ENCODE data around the gene NOBOX. TPM values are rescaled to one million over a fixed set of nuclear protein-coding genes. Genes with fewer than 3 reads are reported as not detected.

Gene NOBOX
- total and polyA plus RNA-seq, 2 experiments from 2014 or later = not detected

DNA sequence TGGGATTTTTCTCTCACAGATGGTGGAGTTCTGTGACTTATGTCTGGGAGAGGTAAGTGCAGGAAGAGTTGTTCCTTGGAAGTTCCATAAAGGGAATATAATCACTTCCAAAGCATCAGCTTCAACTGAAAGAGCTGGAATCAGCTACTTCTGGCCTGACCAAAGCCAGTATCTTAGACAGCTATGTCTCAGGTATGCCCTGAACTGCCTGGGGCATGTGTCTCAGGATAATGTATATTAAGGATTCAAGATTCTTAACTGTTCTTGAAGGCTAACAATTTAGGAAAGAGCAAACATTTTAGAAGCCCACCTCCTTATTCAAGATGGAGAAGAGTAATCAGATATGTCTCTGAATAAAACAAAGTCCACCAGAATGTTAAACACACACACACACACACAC, 12.4 kb upstream of the NOBOX start:
- no peak overlapping the region for H3K27ac ChIP-seq
- no peak for DNase-seq (ENCODE audit: low read depth in 1 of 2, low spot score in 1 of 2)
- no peaks in the 10 kb centered on the region for H3K9me3 ChIP-seq (ENCODE audit: low read depth)
- H3K36me3 ChIP-seq = no peaks in the 10 kb centered on the region
- TF ChIP-seq, protein P1, sequence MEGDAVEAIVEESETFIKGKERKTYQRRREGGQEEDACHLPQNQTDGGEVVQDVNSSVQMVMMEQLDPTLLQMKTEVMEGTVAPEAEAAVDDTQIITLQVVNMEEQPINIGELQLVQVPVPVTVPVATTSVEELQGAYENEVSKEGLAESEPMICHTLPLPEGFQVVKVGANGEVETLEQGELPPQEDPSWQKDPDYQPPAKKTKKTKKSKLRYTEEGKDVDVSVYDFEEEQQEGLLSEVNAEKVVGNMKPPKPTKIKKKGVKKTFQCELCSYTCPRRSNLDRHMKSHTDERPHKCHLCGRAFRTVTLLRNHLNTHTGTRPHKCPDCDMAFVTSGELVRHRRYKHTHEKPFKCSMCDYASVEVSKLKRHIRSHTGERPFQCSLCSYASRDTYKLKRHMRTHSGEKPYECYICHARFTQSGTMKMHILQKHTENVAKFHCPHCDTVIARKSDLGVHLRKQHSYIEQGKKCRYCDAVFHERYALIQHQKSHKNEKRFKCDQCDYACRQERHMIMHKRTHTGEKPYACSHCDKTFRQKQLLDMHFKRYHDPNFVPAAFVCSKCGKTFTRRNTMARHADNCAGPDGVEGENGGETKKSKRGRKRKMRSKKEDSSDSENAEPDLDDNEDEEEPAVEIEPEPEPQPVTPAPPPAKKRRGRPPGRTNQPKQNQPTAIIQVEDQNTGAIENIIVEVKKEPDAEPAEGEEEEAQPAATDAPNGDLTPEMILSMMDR (IDR thresholded peaks at IDR 0.05; ENCODE audit: low read depth, low read length) = no peak
- H3K27me3 ChIP-seq = no peaks in the 10 kb centered on the region
- H3K4me1 ChIP-seq (ENCODE audit: low read depth) = no peaks in the 10 kb centered on the region
- no peak overlapping the region for H3K4me3 ChIP-seq

DNA sequence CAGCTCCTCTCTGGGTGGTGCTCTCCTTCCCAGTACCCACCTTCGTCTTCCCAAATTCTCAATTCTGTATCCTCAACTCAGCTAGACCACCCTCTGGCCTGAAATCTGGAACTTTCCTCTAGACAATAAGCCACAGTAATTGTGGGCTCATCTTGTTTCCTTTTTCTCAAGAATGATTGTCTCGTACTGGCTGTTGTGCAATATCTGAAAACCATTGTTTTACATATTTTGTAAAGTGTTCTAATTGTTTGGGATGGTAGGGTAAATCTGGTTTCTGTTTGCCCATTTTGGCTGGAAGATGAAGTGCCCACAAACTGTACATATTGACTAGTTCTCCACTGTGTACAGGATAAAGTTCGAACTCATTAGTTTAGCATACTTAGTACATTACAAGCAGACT, 11.3 kb upstream of the NOBOX start:
- no peaks in the 10 kb centered on the region for H3K36me3 ChIP-seq
- no peaks in the 10 kb centered on the region for H3K4me1 ChIP-seq (ENCODE audit: low read depth)
- no peak for DNase-seq (ENCODE audit: low read depth in 1 of 2, low spot score in 1 of 2)
- no peaks in the 10 kb centered on the region for H3K27me3 ChIP-seq
- H3K27ac ChIP-seq = no peak overlapping the region
- no peak overlapping the region for H3K4me3 ChIP-seq
- TF ChIP-seq, protein P1 (IDR thresholded peaks at IDR 0.05; ENCODE audit: low read depth, low read length) = no peak
- no peaks in the 10 kb centered on the region for H3K9me3 ChIP-seq (ENCODE audit: low read depth)

DNA sequence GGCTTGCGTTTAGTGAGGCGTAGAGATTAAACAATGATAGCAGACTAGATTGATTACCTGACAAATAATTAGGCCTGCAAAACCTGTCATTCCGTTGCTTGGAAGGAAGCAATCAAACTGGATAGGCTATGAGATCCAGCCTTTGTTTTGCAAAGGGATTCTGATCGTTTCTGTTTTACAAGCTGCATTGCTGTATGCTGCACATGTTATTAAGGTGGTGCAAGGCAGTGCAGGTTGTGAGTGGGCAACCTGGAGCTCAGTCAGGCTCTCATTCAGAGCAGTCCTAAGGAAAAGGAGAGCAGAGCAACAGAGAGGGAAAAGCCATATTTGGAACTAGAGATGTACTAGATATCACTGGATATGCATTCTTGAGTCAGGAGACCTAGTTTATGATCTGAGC, 6.9 kb upstream of the NOBOX start:
- no peak for DNase-seq (ENCODE audit: low read depth in 1 of 2, low spot score in 1 of 2)
- H3K36me3 ChIP-seq = no peaks in the 10 kb centered on the region
- TF ChIP-seq, protein P1 (IDR thresholded peaks at IDR 0.05; ENCODE audit: low read depth, low read length) = no peak

DNA sequence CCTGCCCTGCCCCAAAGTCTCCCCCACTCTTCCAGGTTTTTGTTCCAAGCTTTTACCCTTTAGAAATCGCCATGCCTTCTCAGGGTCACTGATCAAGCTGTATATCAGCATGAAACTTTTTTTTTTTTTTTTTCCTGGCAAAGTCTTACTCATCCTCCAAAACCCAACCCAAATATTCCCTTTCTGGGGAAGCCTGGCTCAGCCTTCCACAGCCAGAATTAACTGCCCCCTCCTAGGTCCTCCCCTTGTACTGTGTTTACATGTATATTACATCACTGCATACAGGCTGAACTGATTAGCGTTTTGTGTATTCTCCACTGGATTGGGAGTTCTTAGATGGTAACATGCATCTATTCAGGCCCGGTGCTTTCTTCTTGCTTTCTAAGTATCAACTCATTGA, 4.6 kb upstream of the NOBOX start:
- Histone ChIP-seq H3K4me3 (no peak overlapping the region), H3K36me3 (no peaks in the 10 kb centered on the region), H3K27me3 (no peaks in the 10 kb centered on the region), H3K27ac (no peak overlapping the region), H3K9me3 (ENCODE audit: low read depth) (no peaks in the 10 kb centered on the region), H3K4me1 (ENCODE audit: low read depth) (peaks cover 4% of the 10 kb centered on the region)
- DNase-seq (ENCODE audit: low read depth in 1 of 2, low spot score in 1 of 2) = no peak
- TF ChIP-seq, protein P1 (IDR thresholded peaks at IDR 0.05; ENCODE audit: low read depth, low read length) = no peak

More for the DNA sequence above, 6.9 kb upstream of the NOBOX start:
- no peak overlapping the region for H3K27ac ChIP-seq
- H3K27me3 ChIP-seq = no peaks in the 10 kb centered on the region
- H3K9me3 ChIP-seq (ENCODE audit: low read depth) = no peaks in the 10 kb centered on the region
- H3K4me1 ChIP-seq (ENCODE audit: low read depth) = peaks cover 4% of the 10 kb centered on the region
- no peak overlapping the region for H3K4me3 ChIP-seq

DNA sequence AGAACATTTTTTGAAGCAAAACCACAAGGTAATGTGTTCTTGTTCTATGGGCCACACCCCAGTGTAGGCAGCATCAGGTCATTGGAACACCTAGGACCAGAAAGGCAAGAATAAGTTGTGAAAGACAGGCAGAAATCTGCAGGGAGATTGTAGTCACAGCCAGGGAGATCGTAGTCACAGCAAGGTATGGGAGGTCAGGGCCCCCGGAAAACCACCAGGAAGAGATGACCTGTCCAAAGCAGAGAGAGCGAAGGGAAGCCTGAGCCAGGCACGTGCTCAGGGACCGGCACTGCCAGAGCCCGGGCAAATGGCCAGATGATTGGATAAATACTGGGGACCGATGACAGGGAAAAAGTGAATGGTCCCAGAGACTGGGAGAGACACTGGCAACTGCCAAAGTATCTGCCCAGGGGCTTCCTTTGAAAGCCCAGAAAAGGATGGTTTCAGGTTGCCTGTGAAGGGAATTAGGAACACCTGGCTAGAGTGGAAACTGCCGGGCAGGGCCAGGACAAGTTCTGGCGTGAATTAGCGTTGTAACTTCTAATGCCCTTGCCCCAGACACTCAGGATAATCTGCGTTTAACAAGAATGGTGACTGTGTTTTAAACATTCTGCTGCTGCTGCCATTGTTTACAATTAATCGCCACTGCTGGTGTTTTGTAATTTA, 3.9 kb upstream of the NOBOX start:
- no peak overlapping the region for H3K4me3 ChIP-seq
- no peak for DNase-seq (ENCODE audit: low read depth in 1 of 2, low spot score in 1 of 2)
- TF ChIP-seq, protein P1 (IDR thresholded peaks at IDR 0.05; ENCODE audit: low read depth, low read length) = no peak

More for the DNA sequence above, 3.9 kb upstream of the NOBOX start:
- Histone ChIP-seq H3K4me1 (ENCODE audit: low read depth) (peaks cover 4% of the 10 kb centered on the region), H3K9me3 (ENCODE audit: low read depth) (no peaks in the 10 kb centered on the region), H3K27ac (no peak overlapping the region), H3K27me3 (no peaks in the 10 kb centered on the region), H3K36me3 (no peaks in the 10 kb centered on the region)
